A204.1 (cell line): ENCODE measurements around the gene RASA4B.

Experiments
- FAIRE-seq: peaks from 2 replicates; lab custom pipeline; 2012; peaks lifted over from hg19 to GRCh38; lab: Jason Lieb, UNC

RASA4B gene

GRCh38 chr7:102452451-102452850, 65.1 kb downstream of the RASA4B start:
- no peak for FAIRE-seq

GRCh38 chr7:102451371-102452054, 66.1 kb downstream of the RASA4B start:
- no peak for FAIRE-seq

GRCh38 chr7:102450242-102450641, 67.3 kb downstream of the RASA4B start:
- FAIRE-seq: no peak

GRCh38 chr7:102449136-102449535, 68.4 kb downstream of the RASA4B start:
- FAIRE-seq: no peak

- FAIRE-seq: no peak
These were observed 70.3 kb downstream of the RASA4B start for GRCh38 chr7:102447311-102447710.

DNA sequence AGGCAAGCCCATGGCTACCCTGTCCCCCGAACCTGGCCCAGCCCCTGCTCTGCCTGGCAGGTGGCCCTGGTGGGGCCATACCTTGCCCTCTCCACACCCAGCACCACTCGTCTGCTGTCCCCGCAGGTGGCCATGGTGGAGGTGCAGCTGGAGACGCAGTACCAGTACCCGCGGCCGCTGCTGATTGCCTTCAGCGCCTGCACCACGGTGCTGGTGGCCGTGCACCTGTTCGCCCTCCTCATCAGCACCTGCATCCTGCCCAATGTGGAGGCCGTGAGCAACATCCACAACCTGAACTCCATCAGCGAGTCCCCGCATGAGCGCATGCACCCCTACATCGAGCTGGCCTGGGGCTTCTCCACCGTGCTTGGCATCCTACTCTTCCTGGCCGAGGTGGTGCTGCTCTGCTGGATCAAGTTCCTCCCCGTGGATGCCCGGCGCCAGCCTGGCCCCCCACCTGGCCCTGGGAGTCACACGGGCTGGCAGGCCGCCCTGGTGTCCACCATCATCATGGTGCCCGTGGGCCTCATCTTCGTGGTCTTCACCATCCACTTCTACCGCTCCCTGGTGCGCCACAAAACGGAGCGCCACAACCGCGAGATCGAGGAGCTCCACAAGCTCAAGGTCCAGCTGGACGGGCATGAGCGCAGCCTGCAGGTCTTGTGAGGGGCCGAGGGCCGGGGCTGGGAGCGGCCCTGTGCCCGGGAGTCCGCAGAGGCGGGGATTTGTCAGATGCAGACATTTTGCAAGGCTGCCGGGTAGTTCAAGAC, 71.0 kb downstream of the RASA4B start:
- no peak for FAIRE-seq

- FAIRE-seq: no peak
These were observed 71.9 kb downstream of the RASA4B start for GRCh38 chr7:102445674-102446071.

- no peak for FAIRE-seq
These were observed 72.5 kb downstream of the RASA4B start for GRCh38 chr7:102444961-102445673.

- FAIRE-seq: no peak
These were observed 77.4 kb downstream of the RASA4B start for GRCh38 chr7:102439963-102440795.

- FAIRE-seq: no peak
These were observed 81.5 kb downstream of the RASA4B start for GRCh38 chr7:102436118-102436517.

DNA sequence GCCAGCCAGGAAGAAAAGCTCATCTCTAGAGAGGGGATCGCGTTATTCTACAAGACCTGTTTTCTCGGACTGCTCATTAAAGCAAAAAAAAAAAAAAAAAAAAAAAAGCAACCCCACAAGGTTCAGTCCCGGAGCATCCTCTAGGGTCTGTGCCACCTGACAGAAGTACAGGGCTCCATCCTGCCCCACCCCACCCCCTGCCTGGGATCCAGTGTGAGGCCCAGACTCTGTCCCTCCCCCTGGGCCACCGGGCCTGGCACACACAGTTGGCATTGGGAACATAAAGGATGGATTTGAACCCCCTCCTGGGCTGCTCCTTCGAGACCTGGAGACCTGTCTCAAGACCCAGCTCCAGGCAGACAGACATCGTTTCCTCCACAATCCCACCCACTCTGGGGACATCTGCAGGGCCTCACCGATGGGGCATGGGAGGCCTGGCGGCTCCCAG, 83.5 kb downstream of the RASA4B start:
- FAIRE-seq: no peak

- no peak for FAIRE-seq
These were observed 84.1 kb downstream of the RASA4B start, which contains the start of gene ORAI2 for GRCh38 chr7:102433219-102434038. Gene ORAI2, plus strand, starts transcription at chr7:102433575. Its CDS starts 5,382 bp downstream, at chr7:102438957.
